ENCODE measurements around the gene PLAC1.

The PLAC1 gene

DNA sequence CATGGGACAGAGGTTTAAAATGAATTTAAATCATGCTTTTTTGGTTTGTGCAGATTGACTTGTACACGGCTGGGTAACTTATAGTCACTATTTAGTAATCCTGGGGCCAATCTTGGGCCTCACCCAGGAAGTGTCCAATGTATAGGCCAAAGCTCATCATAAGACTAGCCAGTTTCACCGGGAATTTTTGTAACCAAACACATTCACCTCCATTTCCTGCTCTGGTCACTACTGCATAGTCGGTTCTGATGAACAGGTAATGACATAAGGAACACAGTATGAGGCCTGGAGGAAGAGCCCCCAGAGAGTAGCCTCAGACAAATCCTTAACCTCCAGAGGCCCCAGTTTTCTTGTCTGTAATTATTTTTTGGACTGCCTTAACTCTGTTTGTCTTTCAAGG is 116.4 kb downstream of the PLAC1 start:
- H3K9ac ChIP-seq (ENCODE audit: low read length): no peak overlapping the region
- TF ChIP-seq, protein P1, sequence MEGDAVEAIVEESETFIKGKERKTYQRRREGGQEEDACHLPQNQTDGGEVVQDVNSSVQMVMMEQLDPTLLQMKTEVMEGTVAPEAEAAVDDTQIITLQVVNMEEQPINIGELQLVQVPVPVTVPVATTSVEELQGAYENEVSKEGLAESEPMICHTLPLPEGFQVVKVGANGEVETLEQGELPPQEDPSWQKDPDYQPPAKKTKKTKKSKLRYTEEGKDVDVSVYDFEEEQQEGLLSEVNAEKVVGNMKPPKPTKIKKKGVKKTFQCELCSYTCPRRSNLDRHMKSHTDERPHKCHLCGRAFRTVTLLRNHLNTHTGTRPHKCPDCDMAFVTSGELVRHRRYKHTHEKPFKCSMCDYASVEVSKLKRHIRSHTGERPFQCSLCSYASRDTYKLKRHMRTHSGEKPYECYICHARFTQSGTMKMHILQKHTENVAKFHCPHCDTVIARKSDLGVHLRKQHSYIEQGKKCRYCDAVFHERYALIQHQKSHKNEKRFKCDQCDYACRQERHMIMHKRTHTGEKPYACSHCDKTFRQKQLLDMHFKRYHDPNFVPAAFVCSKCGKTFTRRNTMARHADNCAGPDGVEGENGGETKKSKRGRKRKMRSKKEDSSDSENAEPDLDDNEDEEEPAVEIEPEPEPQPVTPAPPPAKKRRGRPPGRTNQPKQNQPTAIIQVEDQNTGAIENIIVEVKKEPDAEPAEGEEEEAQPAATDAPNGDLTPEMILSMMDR (IDR thresholded peaks at IDR 0.05; ENCODE audit: low read length): no peak
- TF ChIP-seq EZH2 (IDR thresholded peaks at IDR 0.05; ENCODE audit: borderline replicate concordance, low read length): no peak
- H3K36me3 ChIP-seq (ENCODE audit: insufficient read depth, low read length): no peaks in the 10 kb centered on the region
- H2AFZ ChIP-seq (ENCODE audit: low read length): no peak overlapping the region
- H3K9me2 ChIP-seq (ENCODE audit: low read depth, low read length): no peaks in the 10 kb centered on the region
- H3K4me3 ChIP-seq (ENCODE audit: low read depth, low read length, poor library complexity, severe bottlenecking): no peak overlapping the region
- H3K9me3 ChIP-seq (ENCODE audit: low read length): no peaks in the 10 kb centered on the region
- H3K27me3 ChIP-seq (ENCODE audit: insufficient read depth, low read length): no peaks in the 10 kb centered on the region
- no peaks in the 10 kb centered on the region for H4K20me1 ChIP-seq (ENCODE audit: insufficient read depth, low read length)
- no peak overlapping the region for H3K27ac ChIP-seq (ENCODE audit: low read depth, low read length, poor library complexity, severe bottlenecking)
- H3K4me2 ChIP-seq (ENCODE audit: low read length): no peak overlapping the region
- no peaks in the 10 kb centered on the region for H3F3A ChIP-seq (ENCODE audit: insufficient read depth, low read length)
- no peaks in the 10 kb centered on the region for H3K4me1 ChIP-seq (ENCODE audit: insufficient read depth, low read length, severe bottlenecking)
- no peaks in the 10 kb centered on the region for H3K79me2 ChIP-seq (ENCODE audit: insufficient read depth, low read length)

DNA sequence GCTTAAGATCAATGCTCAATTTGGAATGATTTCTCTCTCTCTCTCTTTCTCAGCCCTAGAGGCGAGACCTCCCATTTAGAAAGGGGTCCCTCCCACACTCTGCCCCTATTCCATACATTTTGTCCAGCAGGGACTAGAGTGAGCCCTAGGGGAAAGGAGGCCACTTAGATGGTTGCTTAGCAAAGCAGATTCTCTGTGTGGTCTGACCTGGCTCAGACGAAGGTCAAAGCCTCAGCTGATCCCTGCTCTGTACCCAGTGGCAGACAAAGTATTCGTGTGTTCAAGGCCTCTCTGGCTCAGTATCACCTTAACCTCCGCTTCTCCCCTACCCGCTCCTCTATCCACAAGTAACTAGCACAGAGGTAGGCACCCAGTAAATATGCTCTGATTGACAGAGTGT is 120.0 kb downstream of the PLAC1 start:
- H3K79me2 ChIP-seq (ENCODE audit: insufficient read depth, low read length): no peaks in the 10 kb centered on the region
- no peak overlapping the region for H3K4me2 ChIP-seq (ENCODE audit: low read length)
- no peaks in the 10 kb centered on the region for H4K20me1 ChIP-seq (ENCODE audit: insufficient read depth, low read length)
- no peak overlapping the region for H3K27ac ChIP-seq (ENCODE audit: low read depth, low read length, poor library complexity, severe bottlenecking)
- H3K9me3 ChIP-seq (ENCODE audit: low read length): no peaks in the 10 kb centered on the region
- H3K9me2 ChIP-seq (ENCODE audit: low read depth, low read length): no peaks in the 10 kb centered on the region
- H2AFZ ChIP-seq (ENCODE audit: low read length): no peak overlapping the region
- H3K27me3 ChIP-seq (ENCODE audit: insufficient read depth, low read length): no peaks in the 10 kb centered on the region
- TF ChIP-seq, protein P1 (IDR thresholded peaks at IDR 0.05; ENCODE audit: low read length): no peak
- TF ChIP-seq EZH2 (IDR thresholded peaks at IDR 0.05; ENCODE audit: borderline replicate concordance, low read length): no peak
- no peak overlapping the region for H3K4me3 ChIP-seq (ENCODE audit: low read depth, low read length, poor library complexity, severe bottlenecking)
- no peaks in the 10 kb centered on the region for H3F3A ChIP-seq (ENCODE audit: insufficient read depth, low read length)
- H3K9ac ChIP-seq (ENCODE audit: low read length): no peak overlapping the region
- no peaks in the 10 kb centered on the region for H3K36me3 ChIP-seq (ENCODE audit: insufficient read depth, low read length)
- H3K4me1 ChIP-seq (ENCODE audit: insufficient read depth, low read length, severe bottlenecking): no peaks in the 10 kb centered on the region

DNA sequence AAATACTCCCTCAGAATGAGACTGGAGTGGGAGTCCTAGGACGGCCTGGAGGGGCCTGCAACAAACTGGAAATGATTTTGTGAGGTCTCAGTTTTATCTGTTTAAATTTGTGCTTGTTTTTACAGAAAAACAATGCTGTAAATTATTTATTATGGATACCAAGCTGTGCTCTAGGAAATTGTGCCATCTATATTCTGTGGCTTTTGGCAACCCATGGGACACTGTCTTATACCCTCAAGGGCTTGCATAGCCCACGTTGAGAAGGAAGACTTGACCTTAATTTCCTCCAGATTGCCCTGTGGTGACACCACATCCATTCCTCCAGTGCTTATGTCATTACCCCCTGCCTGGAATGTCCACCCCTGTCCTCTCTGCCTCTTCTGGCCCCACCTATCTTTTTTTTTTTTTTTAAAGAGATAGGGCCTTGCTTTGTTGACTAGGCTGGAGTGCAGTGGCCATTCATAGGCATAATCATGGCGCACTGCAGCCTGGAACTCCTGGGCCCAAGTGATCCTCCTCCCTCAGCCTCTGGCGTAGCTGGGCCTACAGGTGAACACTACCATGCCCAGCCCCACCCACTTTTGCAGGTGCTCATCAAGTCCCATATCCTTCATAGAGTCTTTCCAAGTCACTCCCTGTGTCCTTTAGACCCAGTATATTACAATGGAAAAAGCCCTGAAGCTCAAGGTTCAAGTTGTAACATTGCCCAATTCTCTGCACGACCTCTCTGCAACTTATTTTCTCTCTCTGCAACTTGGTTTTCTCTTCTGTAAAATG is 120.9 kb downstream of the PLAC1 start:
- Histone ChIP-seq H3K9me2 (ENCODE audit: low read depth, low read length) (no peaks in the 10 kb centered on the region), H3K4me3 (ENCODE audit: low read depth, low read length, poor library complexity, severe bottlenecking) (no peak overlapping the region), H3K79me2 (ENCODE audit: insufficient read depth, low read length) (no peaks in the 10 kb centered on the region), H3K36me3 (ENCODE audit: insufficient read depth, low read length) (no peaks in the 10 kb centered on the region), H3K27me3 (ENCODE audit: insufficient read depth, low read length) (no peaks in the 10 kb centered on the region), H3K4me1 (ENCODE audit: insufficient read depth, low read length, severe bottlenecking) (no peaks in the 10 kb centered on the region), H3K4me2 (ENCODE audit: low read length) (no peak overlapping the region), H3K27ac (ENCODE audit: low read depth, low read length, poor library complexity, severe bottlenecking) (no peak overlapping the region), H3K9ac (ENCODE audit: low read length) (no peak overlapping the region), H2AFZ (ENCODE audit: low read length) (no peak overlapping the region), H4K20me1 (ENCODE audit: insufficient read depth, low read length) (no peaks in the 10 kb centered on the region), H3F3A (ENCODE audit: insufficient read depth, low read length) (no peaks in the 10 kb centered on the region), H3K9me3 (ENCODE audit: low read length) (no peaks in the 10 kb centered on the region)
- TF ChIP-seq EZH2 (IDR thresholded peaks at IDR 0.05; ENCODE audit: borderline replicate concordance, low read length): no peak
- TF ChIP-seq, protein P1 (IDR thresholded peaks at IDR 0.05; ENCODE audit: low read length): no peak
